ENCODE data around the gene SULT1A4. TPM values are rescaled to one million over a fixed set of nuclear protein-coding genes. Genes with fewer than 3 reads are reported as not detected.
"Not testable (repeated sequence)": the region's sequence is repeated elsewhere in the genome, so short reads cannot be mapped to it uniquely, and the experiment has no call there.

The SULT1A4 gene
- total RNA-seq (2014; rRNA removed; shearing (Covaris generic)) = 0.20 and 2.9 TPM in 2 replicates

GRCh38 chr16:29459706-29460646 is at the start of gene SULT1A4:
Gene SULT1A4 (plus strand): TSS chr16:29459913. CDS start chr16:29461386, 1,473 bp downstream.
- DNase-seq (ENCODE audit: low read depth) = not testable (repeated sequence)

DNA sequence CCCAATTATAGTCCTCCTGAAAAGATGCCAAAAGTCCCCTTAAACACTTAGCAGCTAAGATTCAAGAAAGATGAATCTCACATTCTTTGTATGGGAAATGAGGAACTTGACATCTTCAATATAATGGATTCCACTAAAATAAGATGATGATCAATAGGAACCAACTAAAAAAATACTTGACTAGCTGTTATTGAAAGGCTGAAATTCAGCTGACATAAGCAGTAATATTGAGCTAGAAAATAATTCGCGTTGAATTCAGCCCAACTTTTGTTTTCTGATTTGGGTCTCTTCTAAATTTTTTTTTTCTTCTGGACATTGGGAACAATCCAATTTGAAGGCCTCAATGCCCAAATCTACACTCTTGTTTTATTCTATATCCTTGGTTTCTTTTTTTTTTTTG is 36.1 kb upstream of the SULT1A4 start:
- not testable (repeated sequence) for DNase-seq (ENCODE audit: low read depth)

DNA sequence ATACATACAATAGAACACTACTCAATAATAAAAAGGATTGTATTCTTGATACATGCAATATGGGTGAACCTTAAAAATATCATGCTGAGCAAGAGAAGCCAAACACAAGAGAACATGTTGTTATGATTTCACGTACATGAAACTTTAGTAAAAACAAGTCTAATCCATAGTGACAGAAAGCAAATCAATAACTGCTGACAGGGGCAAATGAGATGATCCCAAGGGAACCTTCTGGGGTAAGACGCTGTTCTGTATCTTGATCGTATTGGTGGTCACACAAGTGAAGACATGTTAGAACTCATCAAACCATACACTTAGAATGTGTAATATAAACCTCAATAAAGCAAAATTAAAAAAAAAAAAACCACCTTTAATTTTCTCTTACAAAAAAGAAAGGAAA is 34.3 kb upstream of the SULT1A4 start:
- not testable (repeated sequence) for DNase-seq (ENCODE audit: low read depth)

- DNase-seq (ENCODE audit: low read depth) = not testable (repeated sequence)
Observed at GRCh38 chr16:29453754-29454153, 6.0 kb upstream of the SULT1A4 start.

GRCh38 chr16:29454269-29454668 is 5.4 kb upstream of the SULT1A4 start, which contains the start of the genes BOLA2 and SLX1B:
Gene BOLA2 (minus strand): TSS chr16:29454351. CDS start chr16:29454253, 98 bp downstream.
Gene SLX1B (plus strand): TSS chr16:29454533.
- DNase-seq (ENCODE audit: low read depth) = not testable (repeated sequence)

DNA sequence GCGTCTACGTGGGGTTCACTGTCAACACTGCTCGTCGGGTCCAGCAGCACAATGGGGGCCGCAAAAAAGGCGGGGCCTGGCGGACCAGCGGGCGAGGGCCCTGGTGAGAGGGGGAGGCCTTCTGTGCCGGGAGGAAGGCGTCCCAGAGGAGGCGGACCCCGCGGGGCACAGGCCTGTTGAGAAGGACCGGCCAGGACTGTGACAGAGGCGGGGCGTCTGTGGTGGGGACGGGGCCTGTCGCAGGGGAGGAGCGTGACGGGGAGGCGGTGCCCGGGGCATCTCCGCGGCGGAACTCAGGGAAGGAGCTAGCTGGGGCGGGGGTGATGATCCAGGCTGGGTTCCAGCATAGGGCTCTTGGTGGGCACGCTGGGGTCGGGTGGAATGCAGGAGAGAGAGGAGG is 4.9 kb upstream of the SULT1A4 start:
- not testable (repeated sequence) for DNase-seq (ENCODE audit: low read depth)

- not testable (repeated sequence) for DNase-seq (ENCODE audit: low read depth)
Observed at GRCh38 chr16:29457660-29458059, 2.1 kb upstream of the SULT1A4 start.

- not testable (repeated sequence) for DNase-seq (ENCODE audit: low read depth)
Observed at GRCh38 chr16:29460647-29461030, 926 bp downstream of the SULT1A4 start.

- not testable (repeated sequence) for DNase-seq (ENCODE audit: low read depth)
Observed at GRCh38 chr16:29465985-29466824, 6.5 kb downstream of the SULT1A4 start.

GRCh38 chr16:29466904-29467303 is 7.2 kb downstream of the SULT1A4 start:
- DNase-seq (ENCODE audit: low read depth) = not testable (repeated sequence)

DNA sequence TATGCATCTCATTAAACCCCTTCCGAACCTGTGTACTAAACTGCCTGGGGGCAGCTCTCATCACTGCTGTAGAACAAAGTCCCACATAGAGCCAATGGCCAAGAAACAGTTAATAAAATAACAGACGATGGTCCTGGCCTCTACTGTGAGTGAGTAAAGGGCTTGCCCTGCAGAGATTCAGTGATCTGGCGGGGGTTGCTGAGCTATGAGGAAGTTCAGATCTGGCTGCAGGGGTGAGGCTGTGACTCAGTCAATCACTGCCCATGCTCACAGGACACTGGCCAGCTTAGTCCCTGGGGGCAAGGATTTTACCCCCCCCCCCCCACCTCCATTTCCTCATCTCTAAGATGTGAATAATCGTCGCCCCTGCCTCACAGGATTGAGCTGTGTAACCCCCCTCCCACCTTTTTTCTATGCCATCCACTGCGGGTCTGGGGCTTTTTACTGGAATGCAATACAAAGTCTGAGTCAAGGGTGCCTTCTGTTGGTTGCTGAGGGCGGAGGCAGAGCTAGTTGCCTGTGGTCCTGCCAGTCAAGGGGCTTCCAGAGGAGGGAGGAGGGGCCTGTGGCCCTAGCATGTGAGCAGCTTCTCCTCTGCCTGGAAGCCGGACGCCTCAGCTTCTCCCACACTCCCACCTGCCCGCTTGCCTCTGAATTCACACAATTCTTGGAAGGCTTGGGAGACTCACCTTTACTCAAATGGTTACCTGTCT is 8.1 kb downstream of the SULT1A4 start:
- DNase-seq (ENCODE audit: low read depth) = not testable (repeated sequence)

DNA sequence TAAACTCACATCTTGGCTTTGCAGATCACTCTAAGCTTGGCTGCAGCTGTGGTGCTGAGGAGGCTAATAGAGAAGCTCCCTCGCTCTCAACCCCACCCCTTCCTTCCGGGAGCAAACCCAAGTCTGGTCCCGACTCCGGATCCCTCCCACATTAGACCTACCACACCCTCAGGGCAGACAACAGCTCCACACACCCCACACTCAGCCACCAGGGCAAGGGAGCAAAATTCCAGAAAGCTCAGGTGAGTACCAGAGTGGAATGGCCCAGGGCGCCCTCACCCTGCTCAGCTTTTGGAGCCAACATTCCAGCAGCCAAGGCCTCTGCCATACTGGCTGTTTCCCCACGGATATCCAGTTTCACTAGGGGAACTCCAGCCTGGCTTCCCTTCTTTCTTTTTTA is 9.9 kb downstream of the SULT1A4 start:
- not testable (repeated sequence) for DNase-seq (ENCODE audit: low read depth)

DNA sequence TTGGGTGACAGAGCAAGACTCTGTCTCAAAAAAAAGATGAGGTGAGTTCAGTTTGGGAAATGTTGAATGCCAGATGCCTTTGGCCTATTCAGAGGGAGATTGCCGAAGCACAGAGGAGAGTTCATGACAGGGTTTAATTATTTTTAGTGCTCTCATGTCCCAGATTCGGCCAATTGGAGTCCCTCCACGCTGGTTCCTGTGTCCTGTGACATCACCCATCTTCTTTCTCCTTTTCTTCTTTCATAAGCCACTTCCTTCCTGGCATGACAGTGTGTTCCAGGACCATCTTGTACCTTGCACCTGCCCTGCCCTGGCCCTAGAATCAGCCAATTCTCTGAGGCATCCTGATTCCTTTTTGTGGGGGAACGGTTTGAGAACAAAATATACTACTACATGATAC is 12.4 kb downstream of the SULT1A4 start:
- not testable (repeated sequence) for DNase-seq (ENCODE audit: low read depth)

DNA sequence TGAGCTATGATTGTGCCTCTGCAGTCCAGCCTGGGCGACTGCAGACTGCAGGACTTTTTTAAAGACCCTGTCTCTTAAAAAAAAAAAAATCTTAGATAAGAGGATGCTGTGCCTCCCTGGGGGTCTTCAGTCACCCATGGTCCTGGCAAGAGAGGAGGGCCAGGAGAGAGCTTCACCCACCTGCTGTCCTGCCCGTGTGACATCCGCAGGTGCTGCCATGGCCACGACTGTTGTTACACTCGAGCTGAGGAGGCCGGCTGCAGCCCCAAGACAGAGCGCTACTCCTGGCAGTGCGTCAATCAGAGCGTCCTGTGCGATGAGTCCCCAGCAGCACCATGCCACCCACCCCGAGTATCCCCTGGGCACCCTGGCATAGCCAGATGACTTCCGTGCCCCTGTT is 22.6 kb downstream of the SULT1A4 start:
- not testable (repeated sequence) for DNase-seq (ENCODE audit: low read depth)

DNA sequence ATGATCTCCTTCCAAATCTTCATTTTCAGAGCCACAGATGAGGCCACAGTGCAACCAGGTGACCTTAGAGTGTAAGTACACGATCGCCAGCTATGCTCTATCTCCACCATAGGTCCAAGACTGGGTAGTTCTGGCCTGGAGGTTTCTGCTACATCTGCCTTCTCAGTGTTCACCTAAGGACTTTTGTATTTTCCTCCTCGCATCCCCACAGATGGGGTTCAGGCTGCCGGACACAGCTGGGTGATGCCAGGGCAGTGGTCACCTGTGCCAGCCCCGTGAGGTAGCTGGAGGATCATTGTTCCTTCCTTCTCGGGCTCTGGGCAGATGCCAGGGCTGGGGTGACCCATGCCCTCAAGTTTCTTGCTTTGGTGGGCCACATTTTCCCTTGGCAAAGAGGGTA is 46.6 kb downstream of the SULT1A4 start, which contains the start of gene NPIPB12:
NPIPB12 (minus strand) TSS at position 101 of the 400 bp plus-strand sequence.
- not testable (repeated sequence) for DNase-seq (ENCODE audit: low read depth)

Other genes with a start within 250 kb of the SULT1A4 start
- 0.10 and 0.12 TPM in 2 replicates for gene NPIPB11, start 53.2 kb upstream of the SULT1A4 start, total RNA-seq (2014; rRNA removed; shearing (Covaris generic))
- 19.3 and 23.2 TPM in 2 replicates for gene BOLA2, start 5.6 kb upstream of the SULT1A4 start, total RNA-seq (2014; rRNA removed; shearing (Covaris generic))
- gene SLX1B, start 5.4 kb upstream of the SULT1A4 start, total RNA-seq (2014; rRNA removed; shearing (Covaris generic)) = 15.0 and 17.2 TPM in 2 replicates
- 1.2 and 1.3 TPM in 2 replicates for gene NPIPB12, start 46.5 kb downstream of the SULT1A4 start, total RNA-seq (2014; rRNA removed; shearing (Covaris generic))
- 0.20 TPM in 1 of 2 replicates, not detected in the other for gene SPN, start 203.3 kb downstream of the SULT1A4 start, total RNA-seq (2014; rRNA removed; shearing (Covaris generic))
- gene QPRT, start 219.3 kb downstream of the SULT1A4 start, total RNA-seq (2014; rRNA removed; shearing (Covaris generic)) = 18.4 and 23.7 TPM in 2 replicates